Skeletal muscle tissue (tissue), 4 donors: Measurements from ENCODE around the gene MAP1S. TPM values are rescaled to one million over a fixed set of nuclear protein-coding genes. Genes with fewer than 3 reads are reported as not detected.

Experiments used
- H3K27ac ChIP-seq: one replicate; pipeline ENCODE4 v1.7.0; 2013; ENCODE audit warnings: mild to moderate bottlenecking, low read depth, low read length, inconsistent platforms
- H3K27me3 ChIP-seq, 3 donors: one replicate each; pipeline ENCODE4 v1.7.0; 2013; ENCODE audit warnings: low read length in 3 of 3; ENCODE audit not compliant: control insufficient read depth in 3 of 3, insufficient read depth in 3 of 3
- H3K36me3 ChIP-seq, 3 donors: one replicate each; pipeline ENCODE4 v1.7.0; 2013; ENCODE audit warnings: low read length in 3 of 3; ENCODE audit not compliant: control insufficient read depth in 3 of 3, insufficient read depth in 3 of 3
- H3K4me1 ChIP-seq, 3 donors: one replicate each; pipeline ENCODE4 v1.7.0; 2013; ENCODE audit warnings: low read length in 3 of 3, mild to moderate bottlenecking in 3 of 3; ENCODE audit not compliant: control insufficient read depth in 3 of 3, insufficient read depth in 3 of 3
- H3K4me3 ChIP-seq, 3 donors: one replicate each; pipeline ENCODE4 v1.7.0; 2013; ENCODE audit warnings: low read length in 3 of 3
- H3K9ac ChIP-seq, 3 donors: one replicate each; pipeline ENCODE4 v1.7.0; 2013; ENCODE audit warnings: low read length in 3 of 3, mild to moderate bottlenecking in 3 of 3, moderate library complexity in 2 of 3, low read depth in 1 of 3
- H3K9me3 ChIP-seq, 3 donors: one replicate each; pipeline ENCODE4 v1.7.0; 2013; ENCODE audit warnings: low read length in 3 of 3; ENCODE audit not compliant: control insufficient read depth in 3 of 3
- total RNA-seq: library from RNA; depleted of rRNA; stranded (reverse); fragments of >200 nt; gene quantifications from one replicate; pipeline ENCODE4 v1.2.3, GENCODE V29; 2014
- donor health status: Osteomylitis.

Gene MAP1S
- total RNA-seq, 1 donor from 2014 or later: 25.6 TPM

GRCh38 chr19:17681505-17682125, 37.7 kb upstream of the MAP1S start:
- H3K27me3 ChIP-seq: peaks cover 30 to 33% (median 31%) of the 10 kb centered on the region in 3 donors
- H3K9me3 ChIP-seq: no peaks in the 10 kb centered on the region
- no peak overlapping the region for H3K4me3 ChIP-seq
- H3K9ac ChIP-seq: no peak overlapping the region
- H3K4me1 ChIP-seq: peaks cover 6 to 13% (median 11%) of the 10 kb centered on the region in 3 donors
- no peak overlapping the region for H3K27ac ChIP-seq
- H3K36me3 ChIP-seq: no peaks in the 10 kb centered on the region

- no peaks in the 10 kb centered on the region for H3K9me3 ChIP-seq
- no peak overlapping the region for H3K27ac ChIP-seq
- H3K9ac ChIP-seq: no peak overlapping the region
- H3K36me3 ChIP-seq: no peaks in the 10 kb centered on the region
- peaks cover 6 to 16% (median 11%) of the 10 kb centered on the region in 3 donors for H3K4me1 ChIP-seq
- H3K4me3 ChIP-seq: no peak overlapping the region
- H3K27me3 ChIP-seq: peaks cover 32 to 36% (median 35%) of the 10 kb centered on the region in 3 donors
These were observed 37.0 kb upstream of the MAP1S start for GRCh38 chr19:17682273-17682672.

- no peak overlapping the region for H3K4me3 ChIP-seq
- no peak overlapping the region for H3K27ac ChIP-seq
- H3K27me3 ChIP-seq: peaks cover 40 to 43% (median 42%) of the 10 kb centered on the region in 3 donors
- H3K9ac ChIP-seq: no peak overlapping the region
- H3K36me3 ChIP-seq: no peaks in the 10 kb centered on the region
- peaks cover 6 to 16% (median 11%) of the 10 kb centered on the region in 3 donors for H3K4me1 ChIP-seq
- no peaks in the 10 kb centered on the region for H3K9me3 ChIP-seq
These were observed 36.2 kb upstream of the MAP1S start for GRCh38 chr19:17683078-17683477.

- no peaks in the 10 kb centered on the region for H3K9me3 ChIP-seq
- H3K27me3 ChIP-seq: peaks cover 48 to 51% (median 49%) of the 10 kb centered on the region in 3 donors
- no peaks in the 10 kb centered on the region for H3K36me3 ChIP-seq
- peaks cover 6 to 16% (median 11%) of the 10 kb centered on the region in 3 donors for H3K4me1 ChIP-seq
- no peak overlapping the region for H3K9ac ChIP-seq
- no peak overlapping the region for H3K27ac ChIP-seq
- H3K4me3 ChIP-seq: no peak overlapping the region
These were observed 35.0 kb upstream of the MAP1S start for GRCh38 chr19:17684256-17684655.

- Histone ChIP-seq H3K27me3 (peaks cover 46 to 49% (median 48%) of the 10 kb centered on the region in 3 donors), H3K36me3 (no peaks in the 10 kb centered on the region), H3K4me1 (peaks cover 0 to 7% (median 3%) of the 10 kb centered on the region in 3 donors), H3K9me3 (no peaks in the 10 kb centered on the region), H3K4me3 (no peak overlapping the region), H3K9ac (no peak overlapping the region), H3K27ac (no peak overlapping the region)
These were observed 33.7 kb upstream of the MAP1S start for GRCh38 chr19:17685451-17686022.

- Histone ChIP-seq H3K27ac (no peak overlapping the region), H3K4me1 (peaks cover 0 to 5% (median 3%) of the 10 kb centered on the region in 3 donors), H3K9me3 (no peaks in the 10 kb centered on the region), H3K36me3 (no peaks in the 10 kb centered on the region), H3K9ac (no peak overlapping the region), H3K27me3 (peaks cover 46 to 52% (median 49%) of the 10 kb centered on the region in 3 donors), H3K4me3 (no peak overlapping the region)
These were observed 33.2 kb upstream of the MAP1S start for GRCh38 chr19:17686023-17686521.

- H3K4me1 ChIP-seq: peaks cover 0 to 5% (median 3%) of the 10 kb centered on the region in 3 donors
- no peaks in the 10 kb centered on the region for H3K36me3 ChIP-seq
- H3K27ac ChIP-seq: no peak overlapping the region
- no peak overlapping the region for H3K9ac ChIP-seq
- H3K4me3 ChIP-seq: no peak overlapping the region
- H3K9me3 ChIP-seq: no peaks in the 10 kb centered on the region
- H3K27me3 ChIP-seq: peaks cover 44 to 52% (median 48%) of the 10 kb centered on the region in 3 donors
These were observed 32.7 kb upstream of the MAP1S start for GRCh38 chr19:17686592-17687024.

- Histone ChIP-seq H3K27me3 (peaks cover 44 to 49% (median 49%) of the 10 kb centered on the region in 3 donors), H3K4me3 (no peak overlapping the region), H3K4me1 (peaks cover 0 to 5% (median 3%) of the 10 kb centered on the region in 3 donors), H3K27ac (no peak overlapping the region), H3K36me3 (no peaks in the 10 kb centered on the region), H3K9ac (no peak overlapping the region), H3K9me3 (no peaks in the 10 kb centered on the region)
These were observed 32.0 kb upstream of the MAP1S start for GRCh38 chr19:17687141-17687856.

- Histone ChIP-seq H3K27ac (no peak within 1 kb of the TSS), H3K9ac (no peak within 1 kb of the TSS), H3K27me3 (peaks cover 44 to 49% (median 46%) of the 10 kb centered on the region in 3 donors), H3K4me1 (peaks cover 0 to 5% (median 3%) of the 10 kb centered on the region in 3 donors), H3K4me3 (no peak within 1 kb of the TSS), H3K36me3 (no peaks in the 10 kb centered on the region), H3K9me3 (no peaks in the 10 kb centered on the region)
These were observed 31.2 kb upstream of the MAP1S start, which contains the start of gene UNC13A for GRCh38 chr19:17687857-17688784. UNC13A (minus strand) TSS chr19:17688354; CDS start chr19:17688199, 155 bp downstream.
